OCI-LY1 (cell line): ENCODE results near the gene GATA3.
"Not testable (repeated sequence)": the region's sequence is repeated elsewhere in the genome, so short reads cannot be mapped to it uniquely, and the experiment has no call there.

Source experiments
- H2AFZ ChIP-seq: fragments of 200-600 bp; sonication (generic), shearing (Covaris generic); 2 replicates; pipeline ENCODE4 v1.6.0; 2014; ENCODE audit warnings: antibody characterized with exemption, mild to moderate bottlenecking, low read length
- H3F3A ChIP-seq: fragments of 200-600 bp; sonication (generic), shearing (Covaris generic); 2 replicates; pipeline ENCODE4 v1.6.0; 2014; ENCODE audit warnings: mild to moderate bottlenecking, antibody characterized with exemption, low read length, moderate library complexity; ENCODE audit not compliant: insufficient read depth
- H3K27ac ChIP-seq: fragments of 200-600 bp; sonication (generic); 2 replicates; pipeline ENCODE4 v1.5.1; 2014; ENCODE audit warnings: low read length, mixed run types, mild to moderate bottlenecking, low read depth; ENCODE audit not compliant: poor library complexity, severe bottlenecking
- H3K27me3 ChIP-seq: fragments of 200-600 bp; sonication (generic); 2 replicates; pipeline ENCODE4 v1.6.0; 2014; ENCODE audit warnings: antibody characterized with exemption, mild to moderate bottlenecking, low read length, moderate library complexity; ENCODE audit not compliant: insufficient read depth
- H3K36me3 ChIP-seq: fragments of 200-600 bp; sonication (generic); 2 replicates; pipeline ENCODE4 v1.6.1; 2014; ENCODE audit warnings: mild to moderate bottlenecking, antibody characterized with exemption, low read length, moderate library complexity, mixed read lengths; ENCODE audit not compliant: insufficient read depth
- H3K4me1 ChIP-seq: fragments of 200-600 bp; sonication (generic); 2 replicates; pipeline ENCODE4 v1.5.1; 2014; ENCODE audit warnings: mild to moderate bottlenecking, low read length, moderate library complexity; ENCODE audit not compliant: insufficient read depth, severe bottlenecking
- H3K4me2 ChIP-seq: fragments of 200-600 bp; sonication (generic), shearing (Covaris generic); 2 replicates; pipeline ENCODE4 v1.6.1; 2014; ENCODE audit warnings: low read length
- H3K4me3 ChIP-seq: fragments of 200-600 bp; sonication (generic); 2 replicates; pipeline ENCODE4 v1.5.1; 2014; ENCODE audit warnings: low read length, low read depth, mild to moderate bottlenecking, mixed read lengths; ENCODE audit not compliant: poor library complexity, severe bottlenecking
- H3K79me2 ChIP-seq: fragments of 200-600 bp; shearing (Covaris generic); 2 replicates; pipeline ENCODE4 v1.6.1; 2016; ENCODE audit warnings: mixed run types, low read length, mixed read lengths; ENCODE audit not compliant: insufficient read depth
- H3K9ac ChIP-seq: fragments of 200-600 bp; sonication (generic), shearing (Covaris generic); 2 replicates; pipeline ENCODE4 v1.6.1; 2014; ENCODE audit warnings: mild to moderate bottlenecking, low read length, mixed read lengths
- H3K9me2 ChIP-seq: fragments of 200-600 bp; sonication (generic), shearing (Covaris generic); 2 replicates; pipeline ENCODE4 v1.6.1; 2014; ENCODE audit warnings: low read depth, mild to moderate bottlenecking, low read length, mixed read lengths
- H3K9me3 ChIP-seq: fragments of 200-600 bp; shearing (Covaris generic); 2 replicates; pipeline ENCODE4 v1.6.1; 2014; ENCODE audit warnings: low read length, mixed read lengths
- H4K20me1 ChIP-seq: fragments of 200-600 bp; sonication (generic), shearing (Covaris generic); 2 replicates; pipeline ENCODE4 v1.6.0; 2016; ENCODE audit warnings: mild to moderate bottlenecking, low read length; ENCODE audit not compliant: insufficient read depth
- CTCF ChIP-seq: fragments of 200-600 bp; sonication (generic), shearing (Covaris generic); IDR thresholded peaks from 2 replicates; pipeline ENCODE4 v1.5.1; 2017; ENCODE audit warnings: mild to moderate bottlenecking, antibody characterized with exemption, low read length, moderate library complexity, mixed read lengths
- EZH2 ChIP-seq: fragments of 200-600 bp; sonication (generic), shearing (Covaris generic); IDR thresholded peaks from 2 replicates; pipeline ENCODE4 v1.8.0; 2017; ENCODE audit warnings: borderline replicate concordance, mixed run types, mild to moderate bottlenecking, antibody characterized with exemption, low read length, moderate library complexity, mixed read lengths

GATA3 gene

GRCh38 chr10:8026349-8027259 lies 27.9 kb upstream of the GATA3 start:
- no peaks in the 10 kb centered on the region for H3K79me2 ChIP-seq

GRCh38 chr10:8031211-8031610 lies 23.3 kb upstream of the GATA3 start:
- H2AFZ ChIP-seq, H3K27ac ChIP-seq, H3K27me3 ChIP-seq, H3K9ac ChIP-seq, H3K79me2 ChIP-seq, H3F3A ChIP-seq, H3K4me1 ChIP-seq, H3K4me2 ChIP-seq, H4K20me1 ChIP-seq, H3K9me3 ChIP-seq, H3K4me3 ChIP-seq, H3K36me3 ChIP-seq, H3K9me2 ChIP-seq: not testable (repeated sequence)

More at GRCh38 chr10:8026349-8027259, 27.9 kb upstream of the GATA3 start:
- H3K36me3 ChIP-seq: no peaks in the 10 kb centered on the region
- no peaks in the 10 kb centered on the region for H3K9me3 ChIP-seq
- H3K4me1 ChIP-seq: no peaks in the 10 kb centered on the region
- no peak overlapping the region for H3K9ac ChIP-seq
- H3K27ac ChIP-seq: no peak overlapping the region
- no peak overlapping the region for H3K4me3 ChIP-seq
- no peak overlapping the region for H2AFZ ChIP-seq
- TF ChIP-seq CTCF (no peak), EZH2 (no peak)
- H3K4me2 ChIP-seq: no peak overlapping the region
- no peaks in the 10 kb centered on the region for H3K9me2 ChIP-seq
- no peaks in the 10 kb centered on the region for H3F3A ChIP-seq
- no peaks in the 10 kb centered on the region for H3K27me3 ChIP-seq
- no peaks in the 10 kb centered on the region for H4K20me1 ChIP-seq

GRCh38 chr10:8032558-8032957 lies 21.9 kb upstream of the GATA3 start:
- no peaks in the 10 kb centered on the region; the same call in 1 of the 2 replicates for H3K27me3 ChIP-seq
- no peak overlapping the region for H3K27ac ChIP-seq
- H3K9me2 ChIP-seq: no peaks in the 10 kb centered on the region
- no peaks in the 10 kb centered on the region for H3K4me1 ChIP-seq
- H3K4me3 ChIP-seq: no peak overlapping the region
- no peak overlapping the region for H3K9ac ChIP-seq
- no peaks in the 10 kb centered on the region for H3K9me3 ChIP-seq
- H3K4me2 ChIP-seq: no peak overlapping the region
- no peaks in the 10 kb centered on the region for H4K20me1 ChIP-seq
- TF ChIP-seq EZH2 (no peak), CTCF (no peak)
- H2AFZ ChIP-seq: no peak overlapping the region
- no peaks in the 10 kb centered on the region for H3K36me3 ChIP-seq
- H3F3A ChIP-seq: no peaks in the 10 kb centered on the region
- H3K79me2 ChIP-seq: no peaks in the 10 kb centered on the region
